GM18868 (cell line): Measurements from ENCODE around the gene GRXCR1.

Experiments
- ATAC-seq: cut with Tn5 transposase; IDR thresholded peaks from one replicate; pipeline ENCODE4 v1.9.1; 2021; ENCODE audit warnings: mild to moderate bottlenecking, moderate library complexity; ENCODE audit not compliant: unreplicated experiment

The GRXCR1 gene

DNA sequence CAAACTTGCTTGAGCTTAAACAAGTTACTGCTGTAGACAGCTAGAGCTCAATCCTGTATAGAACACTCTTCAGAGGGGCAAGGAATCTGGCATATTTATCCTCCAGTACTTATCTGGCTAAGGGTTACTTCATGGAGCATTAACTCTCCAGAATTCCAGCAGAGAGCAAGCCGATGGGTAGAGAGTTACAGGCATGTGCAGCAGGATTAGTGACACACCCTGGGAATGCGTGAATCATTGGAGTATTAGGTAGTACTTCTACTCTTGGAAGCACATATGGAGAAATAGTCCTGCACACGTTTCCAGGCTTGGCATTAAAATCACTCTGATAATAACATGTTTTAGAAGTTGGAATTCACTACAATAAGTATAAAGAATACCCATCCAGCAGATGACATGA is 35.4 kb downstream of the GRXCR1 start:
- no peak for ATAC-seq

- ATAC-seq: no peak
Observed at GRCh38 chr4:42928582-42928981, 36.1 kb downstream of the GRXCR1 start.

DNA sequence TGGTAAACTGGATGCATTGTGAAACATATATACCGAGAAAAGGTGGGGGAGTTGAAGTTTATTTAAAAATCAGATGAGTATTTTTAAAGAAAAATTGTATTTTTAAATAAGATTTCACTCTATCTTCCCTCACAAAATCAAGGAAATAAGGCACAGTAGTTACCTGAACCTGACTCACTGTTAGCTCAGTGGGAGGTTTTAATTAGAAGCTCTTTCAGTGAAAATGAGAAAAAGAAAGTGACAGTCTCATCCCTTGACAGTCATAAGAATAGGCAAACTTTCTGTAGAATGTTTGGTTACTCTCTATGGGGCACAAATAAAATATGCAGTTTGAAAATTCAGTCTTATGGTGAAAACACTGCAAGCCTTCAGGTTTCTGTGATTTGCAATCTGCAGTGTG is 49.7 kb downstream of the GRXCR1 start:
- ATAC-seq: no peak

GRCh38 chr4:42945874-42946273 is 53.4 kb downstream of the GRXCR1 start:
- no peak for ATAC-seq

DNA sequence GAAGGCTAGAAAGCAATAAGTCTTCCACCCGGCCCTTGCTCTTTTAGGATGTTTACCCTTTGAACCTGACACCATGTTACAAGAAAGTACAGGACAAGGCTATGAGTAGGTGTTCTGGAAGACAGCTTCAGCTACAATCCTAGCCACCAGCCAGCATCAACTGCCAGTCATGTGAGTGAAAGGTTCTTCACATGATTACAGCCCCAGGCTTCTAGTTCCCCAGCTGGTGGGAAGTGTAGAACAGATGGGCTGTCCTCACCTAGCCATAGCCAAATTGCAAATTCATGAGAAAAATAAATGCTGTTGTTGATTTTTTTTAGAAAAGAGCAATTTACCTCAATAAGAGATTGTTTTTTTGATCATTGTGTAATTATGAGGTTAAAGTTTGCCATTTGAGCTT is 60.8 kb downstream of the GRXCR1 start:
- no peak for ATAC-seq

DNA sequence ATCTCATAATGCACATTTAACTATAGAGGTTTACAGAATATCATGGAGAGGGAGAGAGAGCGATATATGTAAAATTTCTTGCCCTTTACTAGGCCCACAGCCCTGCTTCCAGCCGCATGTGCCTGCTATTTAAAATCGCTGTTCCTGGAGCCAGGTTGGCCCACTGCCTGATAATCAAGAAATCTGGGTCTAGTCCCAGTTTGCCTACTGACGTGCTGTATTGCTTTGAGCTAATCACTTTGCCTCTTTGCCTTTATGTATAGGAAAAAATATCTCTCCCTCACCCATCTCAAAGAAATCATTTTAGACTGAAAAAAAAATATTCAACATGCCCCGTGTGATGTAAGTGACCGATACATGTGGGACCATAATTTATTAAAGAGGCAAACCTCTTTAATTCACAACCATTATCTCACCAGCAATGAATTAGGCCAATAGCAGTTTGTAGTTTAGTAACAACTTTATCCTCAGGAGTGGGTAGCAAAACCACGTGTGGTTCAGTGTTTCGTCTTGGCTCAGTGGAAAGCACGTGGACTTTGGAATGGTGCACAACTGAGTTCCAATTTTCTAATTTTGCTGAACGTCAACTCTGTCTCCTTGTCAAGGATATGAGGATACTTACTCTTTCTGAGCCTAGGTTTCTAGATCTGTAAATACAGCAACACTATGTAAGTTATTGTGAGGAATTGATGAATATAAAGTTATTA is 62.6 kb downstream of the GRXCR1 start:
- no peak for ATAC-seq

DNA sequence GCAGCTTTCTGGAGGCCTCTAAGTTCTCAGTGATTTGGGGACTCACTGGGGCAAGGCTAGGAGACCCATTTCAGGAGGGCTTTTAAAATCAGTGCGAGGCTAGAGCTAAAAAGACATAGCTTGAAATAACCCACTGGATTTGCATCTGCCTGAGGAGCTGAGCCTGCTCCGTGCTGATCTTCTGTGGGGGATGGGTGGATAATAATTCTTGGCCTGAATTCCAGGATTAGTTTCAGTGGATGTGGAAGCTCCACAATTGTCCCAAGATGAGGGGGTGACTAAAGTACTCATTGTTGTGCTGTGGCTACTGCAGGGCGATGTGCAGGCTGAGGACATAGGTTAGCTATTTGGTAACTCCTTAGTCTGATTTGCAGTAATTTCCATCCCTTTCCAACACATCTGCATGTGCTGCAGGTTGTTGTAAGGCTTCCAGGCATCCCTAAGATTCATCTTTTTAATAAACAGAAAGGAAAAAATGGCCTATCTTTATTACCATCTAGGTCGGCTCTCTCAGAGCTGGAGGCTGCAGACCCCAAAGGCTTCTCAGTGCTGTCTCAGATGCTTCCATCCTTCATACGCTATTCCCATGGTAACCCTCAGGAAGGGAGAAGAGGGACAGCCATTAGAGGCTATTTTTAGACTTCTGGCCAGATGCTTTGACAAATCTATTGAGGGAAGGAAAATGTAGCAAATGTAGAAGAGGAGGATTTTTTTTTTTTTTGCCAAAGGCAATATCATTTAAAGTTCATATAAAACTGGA is 63.4 kb downstream of the GRXCR1 start:
- ATAC-seq: no peak

GRCh38 chr4:42965326-42965725 is 72.8 kb downstream of the GRXCR1 start:
- ATAC-seq: no peak

GRCh38 chr4:42985976-42986375 is 93.5 kb downstream of the GRXCR1 start:
- ATAC-seq: no peak

GRCh38 chr4:42995343-42995944 is 102.9 kb downstream of the GRXCR1 start:
- ATAC-seq: peak; percentile 97

DNA sequence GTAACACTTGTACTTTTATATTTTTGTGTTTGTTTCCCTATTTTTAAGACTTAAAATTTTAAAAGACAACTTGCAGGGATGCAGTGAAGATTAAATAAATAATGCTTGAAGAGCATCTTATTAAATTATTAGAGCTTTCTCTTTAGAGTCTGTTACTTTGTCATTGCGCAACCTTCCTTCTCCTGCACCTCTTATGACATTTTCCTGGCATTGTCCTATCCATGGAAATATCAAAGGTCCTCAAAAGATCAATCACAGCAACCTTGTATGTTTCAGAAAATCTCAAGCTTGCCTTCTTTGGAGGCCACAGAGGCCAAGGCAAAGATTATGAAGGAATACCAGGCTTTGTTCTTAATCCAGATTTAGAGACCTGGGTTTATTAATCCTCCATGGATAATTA is 116.3 kb downstream of the GRXCR1 start:
- no peak for ATAC-seq

- no peak for ATAC-seq
Observed at GRCh38 chr4:43014256-43014655, 121.7 kb downstream of the GRXCR1 start.

DNA sequence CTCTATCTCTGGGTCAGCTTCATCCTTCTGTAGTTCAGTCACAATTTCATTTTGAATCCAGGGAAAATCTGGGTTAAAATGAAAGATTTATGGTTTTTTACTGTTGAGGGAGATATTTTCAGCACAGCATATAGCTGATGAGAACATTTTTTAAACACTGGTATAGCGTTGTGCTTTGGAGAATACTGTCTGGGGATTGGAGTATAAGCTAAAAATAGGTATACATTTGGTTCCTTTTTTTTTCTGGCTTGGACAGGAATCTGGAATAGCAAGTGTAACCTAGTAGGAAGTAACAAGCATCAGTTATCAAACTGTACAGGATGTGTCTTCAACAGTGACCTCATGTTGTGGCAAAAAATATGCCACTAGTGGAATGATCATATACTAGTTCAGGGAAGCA is 149.1 kb downstream of the GRXCR1 start:
- ATAC-seq: no peak

DNA sequence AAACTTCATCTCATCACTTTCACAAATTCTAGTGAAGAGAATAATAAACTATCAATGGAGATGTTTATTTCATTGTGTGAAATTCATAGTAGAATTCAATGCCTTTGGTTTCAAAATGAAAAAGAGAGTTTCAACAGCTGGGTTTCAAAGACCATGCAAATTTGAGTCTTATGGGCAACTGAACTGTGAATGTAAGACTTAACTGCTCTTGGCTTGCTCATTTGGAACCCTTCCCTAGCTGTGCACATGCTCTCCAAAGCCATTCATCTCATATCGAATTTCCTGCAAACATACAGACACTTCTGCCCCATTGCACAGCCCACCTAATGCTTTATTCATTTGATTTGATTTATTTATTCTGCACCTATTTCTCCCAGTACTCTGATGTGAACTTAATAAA is 154.5 kb downstream of the GRXCR1 start:
- ATAC-seq: no peak

- ATAC-seq: no peak
Observed at GRCh38 chr4:43048570-43048969, 156.1 kb downstream of the GRXCR1 start.

DNA sequence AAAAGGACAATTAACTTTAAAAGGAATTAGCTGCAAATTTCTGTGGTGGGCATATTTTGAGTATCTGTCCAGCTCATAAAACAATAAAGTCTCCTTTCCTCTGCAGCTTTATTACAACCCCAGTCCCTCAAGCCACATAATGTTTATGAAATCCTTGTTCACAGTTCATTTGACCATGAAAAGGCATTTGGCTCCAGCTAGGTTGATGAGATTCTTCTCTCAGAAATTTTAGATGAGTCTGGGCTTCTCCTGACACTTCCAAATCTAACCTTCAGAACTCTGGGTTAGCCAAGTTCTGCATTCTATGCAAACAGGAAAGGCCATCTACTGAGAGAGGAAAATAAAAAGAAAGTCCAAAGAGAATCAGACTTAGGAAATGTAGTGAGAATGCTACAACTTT is 156.8 kb downstream of the GRXCR1 start:
- no peak for ATAC-seq

DNA sequence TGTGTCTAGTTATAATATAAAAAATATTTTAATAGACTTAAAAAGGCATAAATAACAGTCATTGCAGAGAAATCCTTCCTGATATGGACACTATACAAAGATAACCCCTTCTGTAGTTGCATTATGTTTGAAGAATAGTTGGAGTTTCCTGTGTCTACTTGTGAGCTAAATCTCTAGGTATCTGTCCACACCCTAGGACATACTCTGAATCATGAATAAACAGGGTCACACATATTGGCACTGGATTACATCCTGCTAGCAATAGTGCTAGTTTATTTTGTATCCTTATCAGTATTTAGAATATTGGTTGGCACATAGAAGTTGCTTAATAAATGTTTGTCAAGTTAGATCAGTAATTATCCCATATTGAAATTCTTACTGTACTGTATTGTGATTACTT is 173.9 kb downstream of the GRXCR1 start:
- ATAC-seq: no peak

DNA sequence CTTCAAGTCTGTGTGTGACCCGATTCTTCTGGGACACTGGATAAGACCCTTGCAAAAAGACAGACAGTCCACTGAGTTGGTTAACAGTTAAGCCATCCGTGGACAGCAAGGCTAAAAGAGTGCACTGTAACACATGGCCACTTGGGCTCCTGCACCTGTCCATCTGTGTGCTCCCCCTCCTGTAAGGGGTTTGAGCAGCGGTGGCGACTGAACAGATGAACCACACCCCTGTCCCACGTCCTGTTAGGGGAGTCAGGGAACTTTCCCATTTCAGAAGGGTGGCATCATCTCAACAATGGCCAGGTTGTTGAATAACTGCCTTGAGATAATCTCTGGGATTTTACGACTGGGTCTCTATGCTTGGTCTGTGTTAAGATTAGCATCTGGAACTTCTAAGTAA is 178.6 kb downstream of the GRXCR1 start:
- ATAC-seq: no peak
